A673 (cell line): ENCODE results near the gene IFT122.

Source experiments
- EZH2 ChIP-seq: fragments of 200-600 bp; sonication (generic); IDR thresholded peaks from 2 replicates; pipeline ENCODE4 v1.6.1; 2017; ENCODE audit warnings: borderline replicate concordance, low read depth, mild to moderate bottlenecking, mixed read lengths, antibody characterized with exemption, low read length; ENCODE audit not compliant: poor library complexity, severe bottlenecking
- TF ChIP-seq, protein P1 (sequence below): fragments of 300-800, 200-600 bp; sonication (generic); conservative IDR thresholded peaks from 2 replicates; pipeline ENCODE4 v1.5.1; 2017; ENCODE audit warnings: low read depth, mild to moderate bottlenecking, antibody characterized with exemption, low read length, moderate library complexity, mixed read lengths

DNA sequence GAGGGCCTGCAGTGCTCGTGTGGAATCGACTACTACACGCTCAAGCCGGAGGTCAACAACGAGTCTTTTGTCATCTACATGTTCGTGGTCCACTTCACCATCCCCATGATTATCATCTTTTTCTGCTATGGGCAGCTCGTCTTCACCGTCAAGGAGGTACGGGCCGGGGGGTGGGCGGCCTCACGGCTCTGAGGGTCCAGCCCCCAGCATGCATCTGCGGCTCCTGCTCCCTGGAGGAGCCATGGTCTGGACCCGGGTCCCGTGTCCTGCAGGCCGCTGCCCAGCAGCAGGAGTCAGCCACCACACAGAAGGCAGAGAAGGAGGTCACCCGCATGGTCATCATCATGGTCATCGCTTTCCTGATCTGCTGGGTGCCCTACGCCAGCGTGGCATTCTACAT lies 92.2 kb downstream of the IFT122 start:
- TF ChIP-seq, protein P1, sequence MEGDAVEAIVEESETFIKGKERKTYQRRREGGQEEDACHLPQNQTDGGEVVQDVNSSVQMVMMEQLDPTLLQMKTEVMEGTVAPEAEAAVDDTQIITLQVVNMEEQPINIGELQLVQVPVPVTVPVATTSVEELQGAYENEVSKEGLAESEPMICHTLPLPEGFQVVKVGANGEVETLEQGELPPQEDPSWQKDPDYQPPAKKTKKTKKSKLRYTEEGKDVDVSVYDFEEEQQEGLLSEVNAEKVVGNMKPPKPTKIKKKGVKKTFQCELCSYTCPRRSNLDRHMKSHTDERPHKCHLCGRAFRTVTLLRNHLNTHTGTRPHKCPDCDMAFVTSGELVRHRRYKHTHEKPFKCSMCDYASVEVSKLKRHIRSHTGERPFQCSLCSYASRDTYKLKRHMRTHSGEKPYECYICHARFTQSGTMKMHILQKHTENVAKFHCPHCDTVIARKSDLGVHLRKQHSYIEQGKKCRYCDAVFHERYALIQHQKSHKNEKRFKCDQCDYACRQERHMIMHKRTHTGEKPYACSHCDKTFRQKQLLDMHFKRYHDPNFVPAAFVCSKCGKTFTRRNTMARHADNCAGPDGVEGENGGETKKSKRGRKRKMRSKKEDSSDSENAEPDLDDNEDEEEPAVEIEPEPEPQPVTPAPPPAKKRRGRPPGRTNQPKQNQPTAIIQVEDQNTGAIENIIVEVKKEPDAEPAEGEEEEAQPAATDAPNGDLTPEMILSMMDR: no peak
- TF ChIP-seq EZH2: no peak
